Measurements from ENCODE around the gene FAS. TPM values are rescaled to one million over a fixed set of nuclear protein-coding genes. Genes with fewer than 3 reads are reported as not detected.

The FAS gene
- total RNA-seq, 4 donors from 2014 or later: 15.0 to 27.5 (median 19.6) TPM

- TF ChIP-seq POLR2A (IDR thresholded peaks at IDR 0.05) (no peak), EP300 (IDR thresholded peaks at IDR 0.05) (no peak), POLR2AphosphoS5 (IDR thresholded peaks at IDR 0.05) (peak; percentile 87)
- TF ChIP-seq, protein P1, sequence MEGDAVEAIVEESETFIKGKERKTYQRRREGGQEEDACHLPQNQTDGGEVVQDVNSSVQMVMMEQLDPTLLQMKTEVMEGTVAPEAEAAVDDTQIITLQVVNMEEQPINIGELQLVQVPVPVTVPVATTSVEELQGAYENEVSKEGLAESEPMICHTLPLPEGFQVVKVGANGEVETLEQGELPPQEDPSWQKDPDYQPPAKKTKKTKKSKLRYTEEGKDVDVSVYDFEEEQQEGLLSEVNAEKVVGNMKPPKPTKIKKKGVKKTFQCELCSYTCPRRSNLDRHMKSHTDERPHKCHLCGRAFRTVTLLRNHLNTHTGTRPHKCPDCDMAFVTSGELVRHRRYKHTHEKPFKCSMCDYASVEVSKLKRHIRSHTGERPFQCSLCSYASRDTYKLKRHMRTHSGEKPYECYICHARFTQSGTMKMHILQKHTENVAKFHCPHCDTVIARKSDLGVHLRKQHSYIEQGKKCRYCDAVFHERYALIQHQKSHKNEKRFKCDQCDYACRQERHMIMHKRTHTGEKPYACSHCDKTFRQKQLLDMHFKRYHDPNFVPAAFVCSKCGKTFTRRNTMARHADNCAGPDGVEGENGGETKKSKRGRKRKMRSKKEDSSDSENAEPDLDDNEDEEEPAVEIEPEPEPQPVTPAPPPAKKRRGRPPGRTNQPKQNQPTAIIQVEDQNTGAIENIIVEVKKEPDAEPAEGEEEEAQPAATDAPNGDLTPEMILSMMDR (IDR thresholded peaks at IDR 0.05): no peak
- peak; percentile 73 for ATAC-seq
- Histone ChIP-seq H3K4me3 (peak overlapping the region in 1 of 2 donors; percentile 13), H3K27me3 (no peaks in the 10 kb centered on the region), H3K27ac (peak overlapping the region; percentile 88 to 99 (median 92)), H3K36me3 (no peaks in the 10 kb centered on the region), H3K9me3 (no peaks in the 10 kb centered on the region), H3K4me1 (peaks cover 12 to 80% (median 34%) of the 10 kb centered on the region in 3 donors)
- WGBS, 2 donors (ENCODE audit: low coverage in 1 of 2): 16 to 30% methylated on average over 3 to 5 of the region's 5 CpGs
Measured at GRCh38 chr10:88979153-88979562, 11.4 kb upstream of the FAS start.

DNA sequence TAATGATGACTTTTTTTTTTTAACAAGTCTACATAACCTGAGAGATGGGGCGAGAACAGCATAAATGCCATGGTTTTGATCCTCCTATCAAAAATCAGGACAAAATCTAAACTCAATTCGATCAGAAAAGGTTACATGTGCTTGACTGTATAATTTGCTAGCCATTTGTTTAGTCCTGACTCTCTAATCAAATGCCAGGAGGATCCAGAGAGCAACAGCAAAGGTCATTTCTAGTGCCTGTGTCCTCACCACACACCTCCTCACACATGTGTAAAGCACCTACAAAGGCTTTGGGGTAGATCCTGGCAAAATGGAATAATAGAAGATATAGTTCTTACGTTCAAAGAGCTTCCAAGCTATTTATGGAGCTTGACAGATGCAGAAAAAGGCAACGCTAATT is 11.0 kb upstream of the FAS start:
- H3K36me3 ChIP-seq: no peaks in the 10 kb centered on the region
- 14 to 43% methylated on average over 2 to 4 of the region's 4 CpGs for WGBS, 2 donors (ENCODE audit: low coverage in 1 of 2)
- H3K4me3 ChIP-seq: peak overlapping the region in 1 of 2 donors; percentile 13
- H3K27me3 ChIP-seq: no peaks in the 10 kb centered on the region
- H3K9me3 ChIP-seq: no peaks in the 10 kb centered on the region
- peaks cover 12 to 79% (median 38%) of the 10 kb centered on the region in 3 donors for H3K4me1 ChIP-seq
- ATAC-seq: no peak
- TF ChIP-seq POLR2AphosphoS5 (IDR thresholded peaks at IDR 0.05) (no peak), EP300 (IDR thresholded peaks at IDR 0.05) (no peak), POLR2A (IDR thresholded peaks at IDR 0.05) (no peak)
- TF ChIP-seq, protein P1 (IDR thresholded peaks at IDR 0.05): no peak
- H3K27ac ChIP-seq: peak overlapping the region; percentile 88 to 99 (median 92)

GRCh38 chr10:88980247-88980646 is 10.4 kb upstream of the FAS start:
- peaks cover 12 to 82% (median 40%) of the 10 kb centered on the region in 3 donors for H3K4me1 ChIP-seq
- H3K4me3 ChIP-seq: no peak overlapping the region
- WGBS, 2 donors (ENCODE audit: low coverage in 1 of 2): 6 to 24% methylated on average over 2 to 4 of the region's 4 CpGs
- peak overlapping the region; percentile 88 to 99 (median 92) for H3K27ac ChIP-seq
- TF ChIP-seq POLR2AphosphoS5 (IDR thresholded peaks at IDR 0.05) (peak; percentile 42), EP300 (IDR thresholded peaks at IDR 0.05) (no peak), POLR2A (IDR thresholded peaks at IDR 0.05) (peak in 1 of 2 donors; percentile 23)
- TF ChIP-seq, protein P1 (IDR thresholded peaks at IDR 0.05): no peak
- no peaks in the 10 kb centered on the region for H3K9me3 ChIP-seq
- H3K36me3 ChIP-seq: no peaks in the 10 kb centered on the region
- H3K27me3 ChIP-seq: no peaks in the 10 kb centered on the region
- ATAC-seq: peak; percentile 41

DNA sequence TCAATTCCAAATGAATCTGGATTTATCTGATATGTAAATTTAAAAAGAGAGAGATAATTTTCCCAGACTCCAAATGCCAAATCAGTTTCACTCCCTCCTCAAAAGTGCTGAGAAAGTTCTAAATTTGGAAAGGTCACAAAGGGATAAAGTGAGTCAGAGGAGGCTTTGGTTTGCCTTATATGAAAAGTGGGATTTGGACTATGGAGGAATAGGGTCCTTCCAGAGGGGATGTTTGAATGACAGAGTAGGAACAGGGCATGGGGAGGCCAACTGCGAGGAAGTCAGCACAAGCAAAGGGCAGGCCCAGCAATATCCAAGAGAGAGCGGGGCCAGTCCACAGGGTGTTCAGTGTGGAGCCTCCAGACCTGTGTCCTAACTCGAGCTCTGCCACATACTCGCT is 9.8 kb upstream of the FAS start:
- no peaks in the 10 kb centered on the region for H3K36me3 ChIP-seq
- no peaks in the 10 kb centered on the region for H3K27me3 ChIP-seq
- no peak for TF ChIP-seq EP300 (IDR thresholded peaks at IDR 0.05)
- TF ChIP-seq, protein P1 (IDR thresholded peaks at IDR 0.05): no peak
- peak; percentile 54 for TF ChIP-seq POLR2AphosphoS5 (IDR thresholded peaks at IDR 0.05)
- TF ChIP-seq POLR2A (IDR thresholded peaks at IDR 0.05): no peak
- peak overlapping the region; percentile 88 to 99 (median 92) for H3K27ac ChIP-seq
- peak; percentile 26 for ATAC-seq
- no peaks in the 10 kb centered on the region for H3K9me3 ChIP-seq
- H3K4me3 ChIP-seq: no peak overlapping the region
- peaks cover 17 to 82% (median 40%) of the 10 kb centered on the region in 3 donors for H3K4me1 ChIP-seq
- WGBS, 2 donors (ENCODE audit: low coverage in 1 of 2): 35 to 62% methylated on average over 3 to 4 of the region's 4 CpGs

DNA sequence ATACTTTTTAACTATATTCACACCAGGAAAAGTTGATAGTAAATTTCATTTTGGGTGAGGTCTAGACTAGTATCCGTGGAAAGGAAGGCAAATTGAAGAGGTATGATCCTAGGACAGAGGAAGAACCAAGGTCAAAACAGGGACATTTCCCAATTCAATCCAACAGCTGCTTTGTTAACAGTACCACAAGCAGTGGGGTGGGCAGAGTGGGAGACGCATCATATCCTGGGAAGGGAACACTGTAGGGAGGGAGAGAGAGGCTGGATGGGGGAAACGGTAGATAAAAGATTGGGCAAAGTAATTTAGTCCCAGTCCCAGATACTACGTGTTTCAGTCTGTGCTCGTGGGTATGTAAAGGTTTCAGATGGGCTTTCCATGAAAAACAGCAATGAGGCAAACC is 9.2 kb upstream of the FAS start:
- H3K27ac ChIP-seq: peak overlapping the region; percentile 88 to 99 (median 92)
- H3K36me3 ChIP-seq: no peaks in the 10 kb centered on the region
- peaks cover 21 to 82% (median 40%) of the 10 kb centered on the region in 3 donors for H3K4me1 ChIP-seq
- no peak for TF ChIP-seq EP300 (IDR thresholded peaks at IDR 0.05)
- TF ChIP-seq POLR2AphosphoS5 (IDR thresholded peaks at IDR 0.05): no peak
- TF ChIP-seq, protein P1 (IDR thresholded peaks at IDR 0.05): no peak
- TF ChIP-seq POLR2A (IDR thresholded peaks at IDR 0.05): no peak
- 58 to 67% methylated on average over 5 of the region's 5 CpGs for WGBS, 2 donors (ENCODE audit: low coverage in 1 of 2)
- no peaks in the 10 kb centered on the region for H3K9me3 ChIP-seq
- H3K27me3 ChIP-seq: no peaks in the 10 kb centered on the region
- no peak for ATAC-seq
- H3K4me3 ChIP-seq: no peak overlapping the region
